ENCODE data around the gene ASMTL.

DNA sequence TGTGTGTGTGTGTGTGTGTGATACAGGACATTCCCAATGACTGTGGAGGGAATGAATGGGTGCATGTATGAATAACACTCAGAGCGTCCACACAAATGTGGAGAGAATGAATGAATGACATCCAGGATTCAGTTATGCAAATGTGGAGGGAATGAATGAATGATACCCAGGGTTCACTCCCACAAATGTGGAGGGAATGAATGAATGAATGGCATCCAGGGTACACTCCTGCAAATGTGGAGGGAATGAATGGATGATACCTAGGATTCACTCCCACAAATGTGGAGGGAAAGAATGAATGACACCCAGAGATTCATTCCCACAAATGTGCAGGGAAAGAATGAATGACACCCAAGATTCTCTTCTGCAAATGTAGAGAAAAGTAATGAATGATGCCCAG lies 36.0 kb upstream of the ASMTL start:
- TF ChIP-seq FOXK2 (IDR thresholded peaks at IDR 0.05) (no peak), FOXA1 (IDR thresholded peaks at IDR 0.05) (no peak), SP1 (IDR thresholded peaks at IDR 0.05) (no peak), TARDBP (IDR thresholded peaks at IDR 0.05) (no peak), ARNT (IDR thresholded peaks at IDR 0.05) (no peak), NFRKB (IDR thresholded peaks at IDR 0.05) (no peak)
